HL-60 (cell line): ENCODE measurements around the gene ADGRG7.
A peak's percentile ranks its signal among the peaks of the same experiment; 100 is the strongest.
"Not testable (repeated sequence)": the region's sequence is repeated elsewhere in the genome, so short reads cannot be mapped to it uniquely, and the experiment has no call there.

Experiments
- DNase-seq, 2 experiments: peaks; one replicate each; pipeline ENCODE4 v3.0.0-alpha.2; 2010 to 2020; ENCODE audit warnings: low read depth in 1 of 2, low spot score in 1 of 2
- H3K27ac ChIP-seq: fragments of 250-450 bp; sonication (Bioruptor Pico); replicated peaks from 2 replicates; pipeline ENCODE4 v1.5.1; 2020; ENCODE audit warnings: mild to moderate bottlenecking, moderate library complexity
- H3K27me3 ChIP-seq: fragments of 250-450 bp; sonication (Bioruptor Pico); 2 replicates; pipeline ENCODE4 v1.5.1; 2021; ENCODE audit warnings: mild to moderate bottlenecking, moderate library complexity; ENCODE audit not compliant: insufficient read depth, poor library complexity, severe bottlenecking
- H3K4me3 ChIP-seq: replicated peaks from 2 replicates; pipeline ENCODE4 v1.5.1; 2011; ENCODE audit warnings: mild to moderate bottlenecking, control low read depth, low read length; ENCODE audit not compliant: insufficient read depth
- GABPA ChIP-seq: IDR thresholded peaks from 2 replicates; pipeline ENCODE4 v1.6.1; 2012; ENCODE audit warnings: low read depth
- POLR2AphosphoS5 ChIP-seq: IDR thresholded peaks from 2 replicates; pipeline ENCODE4 v1.6.1; 2012; ENCODE audit warnings: low read depth
- SPI1 ChIP-seq: IDR thresholded peaks from 2 replicates; pipeline ENCODE4 v1.6.1; 2012; ENCODE audit warnings: low read depth, mild to moderate bottlenecking, borderline replicate concordance
- TF ChIP-seq, protein P1 (sequence below): IDR thresholded peaks from 2 replicates; pipeline ENCODE4 v1.6.1; 2012; ENCODE audit warnings: low read depth; ENCODE audit not compliant: insufficient replicate concordance
- TF ChIP-seq, protein P2 (sequence below): IDR thresholded peaks from one replicate; pipeline ENCODE4 v1.5.1; 2011; ENCODE audit warnings: low read length, control low read depth, inconsistent platforms; ENCODE audit not compliant: insufficient read depth

Gene ADGRG7

GRCh38 chr3:100647657-100648056 is 38.3 kb downstream of the ADGRG7 start:
- Histone ChIP-seq H3K27ac (no peak overlapping the region), H3K27me3 (no peaks in the 10 kb centered on the region), H3K4me3 (no peak overlapping the region)
- TF ChIP-seq SPI1 (no peak), GABPA (no peak), POLR2AphosphoS5 (no peak)
- TF ChIP-seq, protein P1, sequence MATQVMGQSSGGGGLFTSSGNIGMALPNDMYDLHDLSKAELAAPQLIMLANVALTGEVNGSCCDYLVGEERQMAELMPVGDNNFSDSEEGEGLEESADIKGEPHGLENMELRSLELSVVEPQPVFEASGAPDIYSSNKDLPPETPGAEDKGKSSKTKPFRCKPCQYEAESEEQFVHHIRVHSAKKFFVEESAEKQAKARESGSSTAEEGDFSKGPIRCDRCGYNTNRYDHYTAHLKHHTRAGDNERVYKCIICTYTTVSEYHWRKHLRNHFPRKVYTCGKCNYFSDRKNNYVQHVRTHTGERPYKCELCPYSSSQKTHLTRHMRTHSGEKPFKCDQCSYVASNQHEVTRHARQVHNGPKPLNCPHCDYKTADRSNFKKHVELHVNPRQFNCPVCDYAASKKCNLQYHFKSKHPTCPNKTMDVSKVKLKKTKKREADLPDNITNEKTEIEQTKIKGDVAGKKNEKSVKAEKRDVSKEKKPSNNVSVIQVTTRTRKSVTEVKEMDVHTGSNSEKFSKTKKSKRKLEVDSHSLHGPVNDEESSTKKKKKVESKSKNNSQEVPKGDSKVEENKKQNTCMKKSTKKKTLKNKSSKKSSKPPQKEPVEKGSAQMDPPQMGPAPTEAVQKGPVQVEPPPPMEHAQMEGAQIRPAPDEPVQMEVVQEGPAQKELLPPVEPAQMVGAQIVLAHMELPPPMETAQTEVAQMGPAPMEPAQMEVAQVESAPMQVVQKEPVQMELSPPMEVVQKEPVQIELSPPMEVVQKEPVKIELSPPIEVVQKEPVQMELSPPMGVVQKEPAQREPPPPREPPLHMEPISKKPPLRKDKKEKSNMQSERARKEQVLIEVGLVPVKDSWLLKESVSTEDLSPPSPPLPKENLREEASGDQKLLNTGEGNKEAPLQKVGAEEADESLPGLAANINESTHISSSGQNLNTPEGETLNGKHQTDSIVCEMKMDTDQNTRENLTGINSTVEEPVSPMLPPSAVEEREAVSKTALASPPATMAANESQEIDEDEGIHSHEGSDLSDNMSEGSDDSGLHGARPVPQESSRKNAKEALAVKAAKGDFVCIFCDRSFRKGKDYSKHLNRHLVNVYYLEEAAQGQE, result no peak
- TF ChIP-seq, protein P2, sequence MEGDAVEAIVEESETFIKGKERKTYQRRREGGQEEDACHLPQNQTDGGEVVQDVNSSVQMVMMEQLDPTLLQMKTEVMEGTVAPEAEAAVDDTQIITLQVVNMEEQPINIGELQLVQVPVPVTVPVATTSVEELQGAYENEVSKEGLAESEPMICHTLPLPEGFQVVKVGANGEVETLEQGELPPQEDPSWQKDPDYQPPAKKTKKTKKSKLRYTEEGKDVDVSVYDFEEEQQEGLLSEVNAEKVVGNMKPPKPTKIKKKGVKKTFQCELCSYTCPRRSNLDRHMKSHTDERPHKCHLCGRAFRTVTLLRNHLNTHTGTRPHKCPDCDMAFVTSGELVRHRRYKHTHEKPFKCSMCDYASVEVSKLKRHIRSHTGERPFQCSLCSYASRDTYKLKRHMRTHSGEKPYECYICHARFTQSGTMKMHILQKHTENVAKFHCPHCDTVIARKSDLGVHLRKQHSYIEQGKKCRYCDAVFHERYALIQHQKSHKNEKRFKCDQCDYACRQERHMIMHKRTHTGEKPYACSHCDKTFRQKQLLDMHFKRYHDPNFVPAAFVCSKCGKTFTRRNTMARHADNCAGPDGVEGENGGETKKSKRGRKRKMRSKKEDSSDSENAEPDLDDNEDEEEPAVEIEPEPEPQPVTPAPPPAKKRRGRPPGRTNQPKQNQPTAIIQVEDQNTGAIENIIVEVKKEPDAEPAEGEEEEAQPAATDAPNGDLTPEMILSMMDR, result no peak
- no peak for DNase-seq

DNA sequence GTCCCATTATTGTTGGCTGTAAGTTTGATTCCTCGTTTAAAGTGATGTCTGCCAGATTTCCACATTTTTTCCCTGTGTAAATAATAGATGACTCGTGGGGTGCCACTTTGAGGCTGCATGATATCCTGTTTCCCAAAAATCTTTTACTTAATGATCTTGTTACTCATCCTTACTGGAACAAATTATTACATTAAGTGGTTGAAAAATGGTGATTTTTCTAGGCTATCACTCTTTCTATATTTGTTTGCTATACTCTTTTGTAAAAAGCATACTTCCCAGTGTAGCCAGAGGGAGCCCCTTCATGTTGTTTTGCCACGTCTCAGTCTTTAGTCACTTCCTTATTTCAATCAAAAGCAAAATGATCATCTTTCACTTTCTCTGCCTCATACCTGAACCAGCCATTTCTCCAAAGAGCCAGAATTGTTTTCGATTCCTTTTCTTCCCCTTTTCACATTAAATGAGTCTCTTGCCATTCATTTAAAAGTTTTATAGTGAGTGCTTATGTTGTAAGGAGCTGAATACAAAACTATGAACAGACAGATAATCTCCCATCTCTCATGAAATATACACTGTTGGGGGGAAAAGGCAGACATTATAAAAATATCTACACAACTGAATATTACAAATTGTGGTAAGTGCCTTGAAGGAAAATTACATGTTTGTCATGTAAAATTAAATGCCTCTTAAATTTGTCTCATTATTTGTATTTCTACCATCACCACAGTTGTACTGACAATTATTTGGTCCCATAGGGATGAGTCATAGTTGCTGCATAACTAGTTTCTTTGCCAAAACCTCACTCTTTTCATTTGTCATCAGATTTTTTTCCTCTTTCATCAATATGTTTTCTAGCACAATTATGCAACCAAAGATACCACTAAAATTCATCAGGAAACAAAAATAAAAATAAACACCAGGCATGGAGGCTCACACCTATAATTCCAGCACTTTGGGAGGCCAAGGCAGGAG is 41.5 kb downstream of the ADGRG7 start:
- peak in 1 of 2 experiments; percentile 26 for DNase-seq
- TF ChIP-seq GABPA, result no peak
- TF ChIP-seq SPI1, result peak; percentile 93

GRCh38 chr3:100653604-100654294 is 44.3 kb downstream of the ADGRG7 start:
- Histone ChIP-seq H3K4me3 (no peak overlapping the region), H3K27ac (no peak overlapping the region), H3K27me3 (no peaks in the 10 kb centered on the region)
- TF ChIP-seq GABPA (no peak), POLR2AphosphoS5 (no peak), SPI1 (no peak)
- TF ChIP-seq, protein P1, result no peak
- TF ChIP-seq, protein P2, result no peak
- DNase-seq, result no peak

More for the DNA sequence above, 41.5 kb downstream of the ADGRG7 start:
- Histone ChIP-seq H3K27me3 (no peaks in the 10 kb centered on the region), H3K4me3 (no peak overlapping the region; the same call in 1 of the 2 replicates), H3K27ac (no peak overlapping the region)

DNA sequence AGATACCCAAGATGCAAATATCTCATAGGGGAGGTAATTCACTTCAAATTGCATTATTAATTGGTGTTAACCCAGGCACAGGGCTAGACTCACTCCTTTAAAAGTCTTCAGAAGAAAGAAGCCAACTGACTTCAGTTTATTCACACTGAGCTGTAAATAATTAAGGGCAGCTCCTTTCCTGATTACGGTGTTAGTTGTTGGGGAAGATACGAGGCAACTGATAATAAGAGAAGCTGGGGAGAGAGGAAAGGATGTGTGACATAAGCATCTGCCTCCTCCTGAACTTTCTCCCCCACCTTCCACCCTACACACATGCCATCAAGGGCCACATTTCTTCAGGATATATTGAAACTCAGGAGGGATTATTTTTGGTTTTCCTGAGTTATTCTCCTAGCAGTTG is 47.5 kb downstream of the ADGRG7 start:
- no peak for DNase-seq
- Histone ChIP-seq H3K27ac (no peak overlapping the region), H3K27me3 (no peaks in the 10 kb centered on the region), H3K4me3 (no peak overlapping the region)
- TF ChIP-seq, protein P1, result no peak

DNA sequence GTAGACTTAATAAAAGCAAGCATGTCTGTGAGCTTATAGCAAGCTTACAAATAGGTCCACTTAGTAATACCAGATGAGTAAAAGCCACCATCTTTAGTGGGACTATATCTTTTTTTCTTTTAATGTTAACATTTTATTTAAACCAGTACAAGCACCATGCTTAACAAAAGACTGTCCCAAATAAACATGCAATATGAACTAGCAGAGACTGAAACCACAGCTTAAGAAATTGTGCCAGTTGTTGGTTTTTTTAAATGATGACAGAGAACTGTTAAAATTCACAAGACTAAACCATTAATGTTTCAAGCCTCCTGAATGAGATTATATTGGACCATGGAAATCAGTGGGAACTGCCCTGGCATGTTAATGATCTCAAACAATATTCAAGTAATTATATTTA is 51.9 kb downstream of the ADGRG7 start:
- not testable (repeated sequence) for H3K4me3 ChIP-seq, H3K27ac ChIP-seq, H3K27me3 ChIP-seq, DNase-seq
